22Rv1 (cell line): ENCODE measurements around the gene SYNDIG1.

ENCODE experiments used
- ZFX ChIP-seq: fragments of 450-650 bp; IDR thresholded peaks from 2 replicates; pipeline ENCODE4 v1.6.1; 2017; ENCODE audit warnings: antibody characterized with exemption, borderline replicate concordance
- TF ChIP-seq, protein P1 (sequence below): fragments of 450-650 bp; IDR thresholded peaks from 2 replicates; pipeline ENCODE4 v1.5.1; 2017; ENCODE audit warnings: mild to moderate bottlenecking

DNA sequence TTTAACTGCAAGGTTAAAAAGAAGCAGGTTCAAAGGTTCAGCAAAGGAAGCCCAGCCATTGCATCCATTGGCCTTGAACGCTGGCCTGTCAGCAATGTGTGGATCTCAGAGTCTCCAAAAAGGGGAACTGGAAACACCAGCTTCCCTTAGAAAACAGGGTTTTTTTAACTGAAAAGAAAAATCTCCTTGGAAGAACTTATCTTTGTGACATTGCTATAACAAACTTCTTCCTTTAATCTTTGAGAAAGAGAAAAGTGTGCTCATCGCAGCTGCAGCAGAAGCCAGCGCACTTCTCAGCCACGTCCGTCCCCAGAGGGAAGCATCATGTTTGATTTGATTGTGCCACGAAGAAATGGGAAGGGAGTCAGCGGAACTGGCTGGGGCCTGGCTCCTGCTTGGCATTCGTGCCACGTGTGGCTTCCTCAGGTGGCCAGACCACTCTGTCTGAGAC, 215.0 kb downstream of the SYNDIG1 start:
- TF ChIP-seq, protein P1, sequence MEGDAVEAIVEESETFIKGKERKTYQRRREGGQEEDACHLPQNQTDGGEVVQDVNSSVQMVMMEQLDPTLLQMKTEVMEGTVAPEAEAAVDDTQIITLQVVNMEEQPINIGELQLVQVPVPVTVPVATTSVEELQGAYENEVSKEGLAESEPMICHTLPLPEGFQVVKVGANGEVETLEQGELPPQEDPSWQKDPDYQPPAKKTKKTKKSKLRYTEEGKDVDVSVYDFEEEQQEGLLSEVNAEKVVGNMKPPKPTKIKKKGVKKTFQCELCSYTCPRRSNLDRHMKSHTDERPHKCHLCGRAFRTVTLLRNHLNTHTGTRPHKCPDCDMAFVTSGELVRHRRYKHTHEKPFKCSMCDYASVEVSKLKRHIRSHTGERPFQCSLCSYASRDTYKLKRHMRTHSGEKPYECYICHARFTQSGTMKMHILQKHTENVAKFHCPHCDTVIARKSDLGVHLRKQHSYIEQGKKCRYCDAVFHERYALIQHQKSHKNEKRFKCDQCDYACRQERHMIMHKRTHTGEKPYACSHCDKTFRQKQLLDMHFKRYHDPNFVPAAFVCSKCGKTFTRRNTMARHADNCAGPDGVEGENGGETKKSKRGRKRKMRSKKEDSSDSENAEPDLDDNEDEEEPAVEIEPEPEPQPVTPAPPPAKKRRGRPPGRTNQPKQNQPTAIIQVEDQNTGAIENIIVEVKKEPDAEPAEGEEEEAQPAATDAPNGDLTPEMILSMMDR = no peak
- no peak for TF ChIP-seq ZFX
